SK-N-SH treated with all-trans-retinoic acid at 6 μM for 48 hours (cell line): Measurements from ENCODE around the gene HMX1.

ENCODE experiments used
- ARNTL ChIP-seq: fragments of 450-650 bp; formaldehyde crosslinking; IDR thresholded peaks from 2 replicates; pipeline ENCODE4 v1.5.0; 2020; ENCODE audit warnings: low read depth, mild to moderate bottlenecking, moderate library complexity, borderline replicate concordance
- CREB5 ChIP-seq: fragments of 250-450 bp; sonication (Bioruptor Pico); IDR thresholded peaks from 2 replicates; pipeline ENCODE4 v1.5.1; 2020; ENCODE audit warnings: low read depth, mild to moderate bottlenecking, moderate library complexity
- CSDC2 ChIP-seq: fragments of 250-450 bp; sonication (Bioruptor Pico); IDR thresholded peaks from 2 replicates; pipeline ENCODE4 v1.5.0; 2020; ENCODE audit warnings: mild to moderate bottlenecking, moderate library complexity
- CSRNP3 ChIP-seq: fragments of 250-450 bp; sonication (Bioruptor Pico); IDR thresholded peaks from 2 replicates; pipeline ENCODE4 v1.5.1; 2021; ENCODE audit warnings: mild to moderate bottlenecking, moderate library complexity
- ISL1 ChIP-seq: fragments of 250-450 bp; sonication (Bioruptor Pico); IDR thresholded peaks from 2 replicates; pipeline ENCODE4 v2.1.2; 2022; ENCODE audit warnings: mild to moderate bottlenecking, moderate library complexity
- OSR1 ChIP-seq: fragments of 250-450 bp; sonication (Bioruptor Pico); IDR thresholded peaks from 2 replicates; pipeline ENCODE4 v1.8.0; 2022; ENCODE audit warnings: moderate library complexity, mild to moderate bottlenecking, inconsistent platforms
- PATZ1 ChIP-seq: fragments of 250-450 bp; sonication (Bioruptor Pico); IDR thresholded peaks from 2 replicates; pipeline ENCODE4 v1.8.0; 2020; ENCODE audit warnings: mild to moderate bottlenecking, moderate library complexity, borderline replicate concordance
- PPARA ChIP-seq: fragments of 250-450 bp; sonication (Bioruptor Pico); IDR thresholded peaks from 2 replicates; pipeline ENCODE4 v1.5.0; 2020; ENCODE audit warnings: mild to moderate bottlenecking, borderline replicate concordance
- RARB ChIP-seq: fragments of 250-450 bp; sonication (Bioruptor Pico); IDR thresholded peaks from 2 replicates; pipeline ENCODE4 v1.8.0; 2021; ENCODE audit warnings: mild to moderate bottlenecking, moderate library complexity
- TCF4 ChIP-seq: fragments of 250-450 bp; sonication (Bioruptor Pico); IDR thresholded peaks from 2 replicates; pipeline ENCODE4 v1.8.0; 2021; ENCODE audit warnings: mild to moderate bottlenecking, moderate library complexity, borderline replicate concordance
- TSHZ2 ChIP-seq: fragments of 250-450 bp; sonication (Bioruptor Pico); IDR thresholded peaks from 2 replicates; pipeline ENCODE4 v1.5.0; 2020; ENCODE audit warnings: mild to moderate bottlenecking, moderate library complexity
- ZFP3 ChIP-seq: fragments of 250-450 bp; sonication (Bioruptor Pico); IDR thresholded peaks from 2 replicates; pipeline ENCODE4 v1.5.0; 2020; ENCODE audit warnings: mild to moderate bottlenecking, moderate library complexity
- ZFP30 ChIP-seq: fragments of 450-650 bp; formaldehyde crosslinking; IDR thresholded peaks from 2 replicates; pipeline ENCODE4 v1.5.0; 2022; ENCODE audit warnings: mild to moderate bottlenecking, moderate library complexity

DNA sequence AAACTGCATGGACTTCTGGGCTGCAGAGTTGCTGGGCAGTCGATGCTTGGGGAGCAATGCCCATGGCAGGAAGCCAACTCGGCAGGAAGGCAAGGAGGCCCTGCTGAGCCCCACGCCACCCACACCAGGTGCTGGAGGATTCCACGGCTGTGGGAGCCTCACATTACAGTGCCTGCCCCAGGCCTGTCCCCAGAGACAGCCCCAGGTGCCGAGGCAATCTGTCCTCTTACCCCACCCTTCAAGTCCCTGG, 53.9 kb downstream of the HMX1 start:
- no peak for TF ChIP-seq RARB (CRISPR knock-in tag)
- TF ChIP-seq TCF4 (CRISPR knock-in tag), result no peak
- no peak for TF ChIP-seq ARNTL (CRISPR knock-in tag)
- TF ChIP-seq ISL1 (CRISPR knock-in tag), result no peak
- TF ChIP-seq ZFP3 (CRISPR knock-in tag), result no peak
- TF ChIP-seq CSDC2 (CRISPR knock-in tag), result no peak
- no peak for TF ChIP-seq CSRNP3 (CRISPR knock-in tag)
- no peak for TF ChIP-seq CREB5
- no peak for TF ChIP-seq PPARA (CRISPR knock-in tag)
- no peak for TF ChIP-seq OSR1 (CRISPR knock-in tag)
- TF ChIP-seq PATZ1 (CRISPR knock-in tag), result no peak
- no peak for TF ChIP-seq TSHZ2 (CRISPR knock-in tag)
- no peak for TF ChIP-seq ZFP30 (CRISPR knock-in tag)
